WTC11 (cell line): ENCODE data around the gene APELA. TPM values are rescaled to one million over a fixed set of nuclear protein-coding genes. Genes with fewer than 3 reads are reported as not detected.
A peak's percentile ranks its signal among the peaks of the same experiment; 100 is the strongest.

ENCODE experiments used
- ATAC-seq: fragments of 200-7000 bp; cut with Tn5 transposase; 2 replicates; pipeline ENCODE4 v1.10.0; 2021; ENCODE audit warnings: mild to moderate bottlenecking, moderate library complexity
- CTCF ChIA-PET: fragments of 300-600 bp; sonication (Branson Sonifier 250); formaldehyde crosslinking; loops from one replicate; lab custom pipeline; 2021; ENCODE audit warnings: antibody characterized with exemption; lab: Charles Lee
- POLR2A ChIA-PET: fragments of 350-600 bp; sonication (Branson Sonifier 250); formaldehyde crosslinking; loops from one replicate; lab custom pipeline; 2021; ENCODE audit warnings: antibody characterized with exemption; lab: Charles Lee
- DNase-seq: peaks from one replicate; pipeline ENCODE4 v3.0.0; 2021; ENCODE audit warnings: low spot score
- H3K27ac Mint-ChIP-seq: 2 replicates; pipeline ENCODE4 v1.8.0; 2021; ENCODE audit warnings: mixed read lengths
- H3K27me3 Mint-ChIP-seq: 2 replicates; pipeline ENCODE4 v1.8.0; 2021; ENCODE audit warnings: low read depth, mild to moderate bottlenecking, moderate library complexity, mixed read lengths
- H3K36me3 Mint-ChIP-seq: 2 replicates; pipeline ENCODE4 v1.8.0; 2021; ENCODE audit warnings: mixed read lengths
- H3K4me1 Mint-ChIP-seq: 2 replicates; pipeline ENCODE4 v1.8.0; 2022; ENCODE audit warnings: mixed read lengths
- H3K4me3 Mint-ChIP-seq: 2 replicates; pipeline ENCODE4 v1.8.0; 2021; ENCODE audit warnings: mild to moderate bottlenecking, moderate library complexity, mixed read lengths
- H3K9me3 Mint-ChIP-seq: 2 replicates; pipeline ENCODE4 v1.8.0; 2021; ENCODE audit warnings: mixed read lengths
- ATF1 ChIP-seq: sonication (generic); formaldehyde crosslinking; IDR thresholded peaks from 2 replicates; pipeline ENCODE4 v1.8.1; 2023; ENCODE audit warnings: mild to moderate bottlenecking, moderate library complexity, missing genetic modification reagents
- CBFB ChIP-seq: sonication (generic); formaldehyde crosslinking; IDR thresholded peaks from 2 replicates; pipeline ENCODE4 v1.8.1; 2022; ENCODE audit warnings: mild to moderate bottlenecking, low read depth, missing genetic modification reagents
- CREM ChIP-seq: sonication (generic); formaldehyde crosslinking; IDR thresholded peaks from 2 replicates; pipeline ENCODE4 v1.8.1; 2022; ENCODE audit warnings: mild to moderate bottlenecking, missing genetic modification reagents, moderate library complexity
- ETV6 ChIP-seq: sonication (generic); formaldehyde crosslinking; IDR thresholded peaks from 2 replicates; pipeline ENCODE4 v1.8.1; 2022; ENCODE audit warnings: mild to moderate bottlenecking, missing genetic modification reagents
- FOXP1 ChIP-seq: sonication (generic); formaldehyde crosslinking; IDR thresholded peaks from 2 replicates; pipeline ENCODE4 v1.8.0; 2022; ENCODE audit warnings: missing genetic modification reagents, mild to moderate bottlenecking, moderate library complexity, borderline replicate concordance
- GRHL2 ChIP-seq: fragments of 250-450 bp; sonication (Bioruptor Pico); IDR thresholded peaks from 2 replicates; pipeline ENCODE4 v1.8.0; 2022; ENCODE audit warnings: mild to moderate bottlenecking, moderate library complexity; ENCODE audit not compliant: insufficient replicate concordance, severe bottlenecking
- GTF2I ChIP-seq: fragments of 250-450 bp; sonication (Bioruptor Pico); conservative IDR thresholded peaks from 2 replicates; pipeline ENCODE4 v1.4.0; 2021; ENCODE audit warnings: mild to moderate bottlenecking
- IRF2 ChIP-seq: sonication (generic); formaldehyde crosslinking; IDR thresholded peaks from 2 replicates; pipeline ENCODE4 v1.8.0; 2022; ENCODE audit warnings: low read depth, missing genetic modification reagents, borderline replicate concordance
- JAZF1 ChIP-seq: fragments of 250-450 bp; sonication (Bioruptor Pico); IDR thresholded peaks from 2 replicates; pipeline ENCODE4 v1.9.0; 2021; ENCODE audit warnings: moderate library complexity, mild to moderate bottlenecking, inconsistent platforms
- KAT7 ChIP-seq: sonication (generic); formaldehyde crosslinking; IDR thresholded peaks from 2 replicates; pipeline ENCODE4 v1.8.1; 2023; ENCODE audit warnings: missing genetic modification reagents, mild to moderate bottlenecking, borderline replicate concordance
- NFYB ChIP-seq: sonication (generic); formaldehyde crosslinking; conservative IDR thresholded peaks from 2 replicates; pipeline ENCODE4 v1.8.0; 2022; ENCODE audit warnings: low read depth, missing genetic modification reagents
- NR2C2 ChIP-seq: sonication (generic); formaldehyde crosslinking; IDR thresholded peaks from 2 replicates; pipeline ENCODE4 v1.8.0; 2022; ENCODE audit warnings: mild to moderate bottlenecking, missing genetic modification reagents
- PREB ChIP-seq: sonication (generic); formaldehyde crosslinking; IDR thresholded peaks from 2 replicates; pipeline ENCODE4 v1.8.1; 2022; ENCODE audit warnings: mild to moderate bottlenecking, missing genetic modification reagents, moderate library complexity, borderline replicate concordance
- RORB ChIP-seq: fragments of 250-450 bp; sonication (Bioruptor Pico); IDR thresholded peaks from 2 replicates; pipeline ENCODE4 v1.9.0; 2021; ENCODE audit warnings: mild to moderate bottlenecking
- SOX15 ChIP-seq: fragments of 250-450 bp; sonication (Bioruptor Pico); IDR thresholded peaks from 2 replicates; pipeline ENCODE4 v1.9.0; 2021; ENCODE audit warnings: mild to moderate bottlenecking
- TEAD4 ChIP-seq: sonication (generic); formaldehyde crosslinking; IDR thresholded peaks from 2 replicates; pipeline ENCODE4 v1.8.0; 2022; ENCODE audit warnings: mild to moderate bottlenecking, missing genetic modification reagents
- USF1 ChIP-seq: sonication (generic); formaldehyde crosslinking; IDR thresholded peaks from 2 replicates; pipeline ENCODE4 v1.8.0; 2022; ENCODE audit warnings: mild to moderate bottlenecking, missing genetic modification reagents
- ZNF121 ChIP-seq: sonication (generic); formaldehyde crosslinking; IDR thresholded peaks from 2 replicates; pipeline ENCODE4 v1.8.0; 2023; ENCODE audit warnings: missing genetic modification reagents
- total RNA-seq: library from RNA; stranded (reverse); gene quantifications from 3 replicates; pipeline ENCODE4 v1.2.3, GENCODE V29; 2021
- TF ChIP-seq, protein P1 (sequence below): sonication (generic); formaldehyde crosslinking; IDR thresholded peaks from 2 replicates; pipeline ENCODE4 v1.8.1; 2023; ENCODE audit warnings: mild to moderate bottlenecking, missing genetic modification reagents, moderate library complexity
- TF ChIP-seq, protein P2 (sequence below): sonication (generic); formaldehyde crosslinking; IDR thresholded peaks from 2 replicates; pipeline ENCODE4 v1.8.1; 2023; ENCODE audit warnings: mild to moderate bottlenecking, moderate library complexity, missing genetic modification reagents

APELA gene
- total RNA-seq, 1 experiment from 2014 or later = 25.7 TPM

GRCh38 chr4:164828955-164829354, 48.0 kb upstream of the APELA start (continued):
- no peak for TF ChIP-seq USF1 (CRISPR knock-in tag)
- TF ChIP-seq KAT7 (CRISPR knock-in tag) = no peak
- TF ChIP-seq NR2C2 (CRISPR knock-in tag) = no peak

DNA sequence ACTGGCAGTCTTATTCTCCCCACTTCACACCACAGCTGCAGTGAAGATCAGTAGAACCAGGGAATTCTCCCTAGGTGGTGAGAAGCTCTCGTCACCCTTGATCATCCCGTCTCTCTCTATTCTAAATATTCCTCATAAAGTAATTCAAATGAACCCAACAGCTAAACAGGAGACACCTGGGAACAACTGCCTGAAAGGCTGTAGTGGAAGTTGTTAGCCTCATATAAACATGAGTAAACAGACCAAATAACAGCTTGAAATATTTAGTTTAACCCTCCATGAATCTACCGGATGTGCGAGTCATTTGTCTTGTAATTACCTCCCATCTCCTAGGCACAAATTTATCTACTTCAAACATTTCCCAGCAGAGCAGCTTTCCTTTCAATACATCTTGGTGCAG, 30.4 kb upstream of the APELA start:
- H3K4me3 Mint-ChIP-seq = no peak overlapping the region
- H3K4me1 Mint-ChIP-seq = peaks cover 33% of the 10 kb centered on the region
- peaks cover under 1% of the 10 kb centered on the region; the same call in 1 of the 2 replicates for H3K9me3 Mint-ChIP-seq
- ATAC-seq (no peak), DNase-seq (no peak)
- TF ChIP-seq GRHL2 (CRISPR knock-in tag) = no peak
- no peak for TF ChIP-seq IRF2 (CRISPR knock-in tag)
- no peak for TF ChIP-seq PREB
- TF ChIP-seq, all 79 proteins: peak for 0
- ChIA-PET POLR2A (no interaction called here), CTCF (no interaction called here)
- Mint-ChIP-seq H3K27ac (peak overlapping the region; percentile 44), H3K27me3 (no peaks in the 10 kb centered on the region), H3K36me3 (no peaks in the 10 kb centered on the region)

DNA sequence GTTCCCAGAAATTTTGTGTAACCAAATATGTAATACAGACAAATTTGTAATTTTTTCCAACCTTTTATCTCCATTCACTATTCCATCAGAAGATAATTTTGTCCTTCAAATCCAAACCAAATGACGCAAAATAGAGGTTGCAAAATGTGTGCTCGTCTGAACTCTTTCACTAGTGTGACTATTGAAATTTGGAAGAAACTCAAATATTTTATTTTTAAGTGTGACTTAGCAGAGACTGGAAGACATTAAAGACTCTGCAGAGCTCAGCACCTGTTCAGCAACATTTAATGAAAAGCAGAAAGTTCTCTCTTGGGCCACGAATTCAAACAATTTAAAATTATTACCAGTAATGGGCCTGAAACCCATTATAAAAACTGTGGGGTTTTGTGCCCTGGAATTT, 30.0 kb upstream of the APELA start:
- ATAC-seq = no peak
- TF ChIP-seq, protein P1, sequence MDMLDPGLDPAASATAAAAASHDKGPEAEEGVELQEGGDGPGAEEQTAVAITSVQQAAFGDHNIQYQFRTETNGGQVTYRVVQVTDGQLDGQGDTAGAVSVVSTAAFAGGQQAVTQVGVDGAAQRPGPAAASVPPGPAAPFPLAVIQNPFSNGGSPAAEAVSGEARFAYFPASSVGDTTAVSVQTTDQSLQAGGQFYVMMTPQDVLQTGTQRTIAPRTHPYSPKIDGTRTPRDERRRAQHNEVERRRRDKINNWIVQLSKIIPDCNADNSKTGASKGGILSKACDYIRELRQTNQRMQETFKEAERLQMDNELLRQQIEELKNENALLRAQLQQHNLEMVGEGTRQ = no peak
- TF ChIP-seq ATF1 (CRISPR knock-in tag) (no peak), RORB (CRISPR knock-in tag) (no peak), NFYB (CRISPR knock-in tag) (no peak), CREM (CRISPR knock-in tag) (no peak), GTF2I (CRISPR knock-in tag) (no peak), ETV6 (CRISPR knock-in tag) (no peak), SOX15 (CRISPR knock-in tag) (no peak), FOXP1 (no peak), CBFB (CRISPR knock-in tag) (no peak), ZNF121 (CRISPR knock-in tag) (no peak), JAZF1 (CRISPR knock-in tag) (no peak), TEAD4 (CRISPR knock-in tag) (no peak), KAT7 (CRISPR knock-in tag) (no peak)
- TF ChIP-seq, protein P2, sequence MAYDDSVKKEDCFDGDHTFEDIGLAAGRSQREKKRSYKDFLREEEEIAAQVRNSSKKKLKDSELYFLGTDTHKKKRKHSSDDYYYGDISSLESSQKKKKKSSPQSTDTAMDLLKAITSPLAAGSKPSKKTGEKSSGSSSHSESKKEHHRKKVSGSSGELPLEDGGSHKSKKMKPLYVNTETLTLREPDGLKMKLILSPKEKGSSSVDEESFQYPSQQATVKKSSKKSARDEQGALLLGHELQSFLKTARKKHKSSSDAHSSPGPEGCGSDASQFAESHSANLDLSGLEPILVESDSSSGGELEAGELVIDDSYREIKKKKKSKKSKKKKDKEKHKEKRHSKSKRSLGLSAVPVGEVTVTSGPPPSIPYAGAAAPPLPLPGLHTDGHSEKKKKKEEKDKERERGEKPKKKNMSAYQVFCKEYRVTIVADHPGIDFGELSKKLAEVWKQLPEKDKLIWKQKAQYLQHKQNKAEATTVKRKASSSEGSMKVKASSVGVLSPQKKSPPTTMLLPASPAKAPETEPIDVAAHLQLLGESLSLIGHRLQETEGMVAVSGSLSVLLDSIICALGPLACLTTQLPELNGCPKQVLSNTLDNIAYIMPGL (CRISPR knock-in tag) = no peak
- TF ChIP-seq, all 79 proteins: peak for 0
- no peak for DNase-seq
- Mint-ChIP-seq H3K27ac (peak overlapping the region; percentile 44; the same call in 1 of the 2 replicates), H3K36me3 (no peaks in the 10 kb centered on the region), H3K9me3 (peaks cover 5% of the 10 kb centered on the region; the same call in 1 of the 2 replicates), H3K4me3 (no peak overlapping the region), H3K4me1 (peaks cover 33% of the 10 kb centered on the region), H3K27me3 (no peaks in the 10 kb centered on the region)
- ChIA-PET CTCF (no interaction called here), POLR2A (no interaction called here)
